HG02763 (cell line): ENCODE measurements around the gene CNTNAP5.

Experiments used
- ATAC-seq: cut with Tn5 transposase; IDR thresholded peaks from one replicate; pipeline ENCODE4 v1.9.1; 2021; ENCODE audit warnings: mild to moderate bottlenecking, moderate library complexity; ENCODE audit not compliant: unreplicated experiment

The CNTNAP5 gene

DNA sequence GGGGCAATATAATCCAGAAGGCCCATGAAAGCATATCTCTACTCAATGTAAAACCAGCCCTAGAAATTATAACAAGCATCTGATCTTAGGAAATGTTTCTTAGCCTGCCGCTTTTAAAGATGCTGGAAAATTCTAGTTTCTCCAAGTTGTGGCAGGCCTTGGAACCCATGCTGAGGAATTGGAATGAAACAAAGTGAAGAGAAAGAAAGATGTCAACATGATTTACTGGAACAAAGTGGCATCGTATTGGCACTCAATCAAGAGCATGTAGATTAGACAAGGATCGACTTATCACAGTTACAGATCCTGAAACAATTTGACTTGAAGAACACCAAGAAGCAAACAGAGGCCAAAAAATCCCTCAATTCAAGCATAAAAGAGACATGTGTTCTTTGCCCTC, 28.7 kb downstream of the CNTNAP5 start:
- ATAC-seq = no peak

GRCh38 chr2:124063596-124063995, 38.5 kb downstream of the CNTNAP5 start:
- no peak for ATAC-seq

DNA sequence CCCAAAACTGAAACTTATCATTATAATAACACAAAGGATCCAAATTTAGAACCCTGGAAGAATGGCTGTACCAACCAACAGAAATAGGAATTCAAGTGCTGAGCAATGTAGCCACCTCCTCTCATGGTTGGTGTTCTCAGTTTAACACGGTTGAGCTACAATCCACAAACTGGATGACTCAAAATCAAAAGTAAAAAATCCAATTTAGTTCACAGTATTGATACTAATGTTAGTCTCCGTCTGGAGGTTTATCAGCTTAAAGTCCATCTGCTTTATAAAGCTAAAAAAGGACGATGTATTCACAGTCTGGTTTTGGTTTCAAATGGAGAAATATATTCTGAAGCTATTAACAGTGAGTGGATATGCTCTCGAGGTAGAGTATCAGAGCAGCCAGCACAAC, 40.5 kb downstream of the CNTNAP5 start:
- ATAC-seq = no peak

DNA sequence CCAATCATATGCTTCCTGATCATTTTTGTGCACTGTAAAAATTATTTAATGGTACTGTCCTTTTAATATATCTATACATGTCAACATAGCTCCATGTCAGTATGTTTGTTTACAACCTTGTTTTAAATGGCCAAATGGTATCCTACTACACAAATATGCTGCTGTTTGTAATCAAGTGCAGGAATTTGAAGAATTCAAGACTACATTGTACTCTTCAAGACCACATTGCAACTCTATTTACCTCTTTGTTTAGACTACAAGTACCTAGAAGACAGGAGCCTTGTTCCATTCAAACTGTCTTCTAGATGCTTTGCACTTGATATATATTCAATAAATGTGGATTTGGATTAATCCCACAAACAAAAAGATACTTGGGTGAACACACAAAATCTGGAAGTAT, 41.7 kb downstream of the CNTNAP5 start:
- no peak for ATAC-seq

GRCh38 chr2:124079045-124079444, 54.0 kb downstream of the CNTNAP5 start:
- ATAC-seq = no peak

- ATAC-seq = no peak
Observed at GRCh38 chr2:124080281-124081153, 55.4 kb downstream of the CNTNAP5 start.

DNA sequence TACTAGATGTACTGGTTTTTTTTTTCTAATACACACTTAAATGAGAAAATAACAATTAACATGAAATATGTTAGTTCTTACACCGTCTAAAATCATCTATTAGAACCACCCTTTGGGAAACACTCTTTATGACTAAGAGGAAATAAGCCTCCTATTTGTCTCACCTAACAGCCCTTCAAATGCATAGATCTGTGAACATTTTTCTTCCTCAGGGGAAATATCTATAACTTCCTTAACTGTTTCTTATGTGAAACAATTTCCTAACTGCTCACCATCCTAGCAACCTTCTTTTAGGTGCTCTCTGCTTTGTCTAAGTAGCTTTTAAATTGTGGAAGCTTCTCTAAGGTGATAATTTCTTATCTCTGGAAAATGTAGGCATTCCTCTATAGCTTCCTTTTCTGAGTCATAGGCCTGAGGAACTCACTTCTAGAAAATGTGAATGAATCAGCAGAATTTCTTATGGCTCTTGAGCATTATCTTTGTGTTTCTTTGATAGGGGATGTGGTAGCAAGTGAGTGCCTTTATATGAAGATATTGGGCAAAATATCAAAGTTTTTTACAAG, 56.1 kb downstream of the CNTNAP5 start:
- no peak for ATAC-seq

DNA sequence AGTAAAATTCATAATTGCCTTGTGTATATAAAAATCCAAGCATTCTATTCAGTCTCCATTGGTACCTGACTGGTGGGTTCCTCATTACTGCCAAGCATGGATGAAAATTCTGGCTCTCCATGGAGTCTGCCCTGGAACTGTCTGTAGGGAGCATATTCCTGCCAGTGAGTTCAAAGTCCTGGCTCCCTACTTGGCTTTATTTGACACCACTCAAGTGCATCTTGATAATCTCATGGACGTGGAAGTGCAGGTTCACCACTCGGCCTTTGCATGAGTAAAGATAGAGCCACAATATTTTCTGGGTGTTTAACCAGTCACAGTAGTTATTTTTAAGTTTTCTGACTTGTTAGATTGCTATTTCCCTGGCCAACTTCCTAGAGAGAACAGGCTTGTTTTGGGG, 63.5 kb downstream of the CNTNAP5 start:
- no peak for ATAC-seq

GRCh38 chr2:124091721-124092120, 66.6 kb downstream of the CNTNAP5 start:
- no peak for ATAC-seq

DNA sequence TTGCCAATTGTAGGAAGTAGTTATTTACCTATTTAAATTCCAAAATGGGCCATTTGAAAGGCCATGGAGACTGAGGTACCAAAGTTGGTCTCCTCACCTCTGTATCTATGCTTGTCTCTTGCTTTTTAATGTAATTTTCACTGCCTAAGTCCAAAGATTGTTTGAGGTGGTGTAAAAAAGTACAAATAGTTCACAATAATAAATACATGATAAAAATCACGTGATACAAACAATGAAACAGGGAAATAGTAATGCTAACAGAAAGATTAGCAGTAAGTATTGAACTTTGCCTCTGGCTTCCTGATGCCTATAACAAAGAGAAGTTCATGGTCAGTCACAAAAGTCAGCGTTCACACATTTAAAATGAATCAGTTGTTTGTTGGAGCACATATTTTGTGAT, 67.6 kb downstream of the CNTNAP5 start:
- no peak for ATAC-seq

DNA sequence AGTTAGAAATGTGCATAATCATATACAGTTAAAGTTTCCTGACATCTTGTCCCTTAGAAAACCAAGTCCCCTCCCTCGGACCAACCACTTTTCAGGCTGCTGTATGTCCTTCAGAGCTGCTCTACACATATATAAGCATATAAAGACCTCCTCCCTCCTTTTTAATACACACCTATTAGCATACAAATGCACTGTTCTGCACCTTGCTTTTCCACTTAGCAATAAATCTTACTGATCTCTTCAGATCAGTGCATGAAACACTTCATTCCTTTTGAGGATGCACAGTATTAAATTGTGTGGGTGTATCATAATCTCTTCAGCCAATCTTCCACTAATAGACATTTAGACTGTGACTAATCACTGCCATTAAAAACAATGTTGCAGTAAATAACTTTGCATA, 79.8 kb downstream of the CNTNAP5 start:
- ATAC-seq = no peak

- no peak for ATAC-seq
Observed at GRCh38 chr2:124112206-124112605, 87.1 kb downstream of the CNTNAP5 start.

DNA sequence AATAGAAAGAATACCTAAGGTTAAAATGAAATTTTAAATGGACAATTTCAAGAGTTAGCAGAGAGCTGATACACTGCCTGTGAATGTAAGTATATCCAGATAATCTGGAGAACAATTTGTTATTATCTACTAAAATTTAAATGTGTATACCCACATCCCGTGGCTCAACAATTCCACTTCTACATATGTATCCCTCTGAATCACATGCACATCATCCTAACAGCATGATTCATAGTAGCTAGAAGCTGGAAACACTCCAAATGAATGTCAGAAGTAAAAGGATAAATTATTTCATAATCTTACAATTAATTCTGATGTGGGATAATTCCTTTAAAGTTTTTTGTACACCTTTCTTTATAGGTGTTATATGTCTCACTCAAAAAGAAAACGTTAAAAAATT, 87.9 kb downstream of the CNTNAP5 start:
- no peak for ATAC-seq

DNA sequence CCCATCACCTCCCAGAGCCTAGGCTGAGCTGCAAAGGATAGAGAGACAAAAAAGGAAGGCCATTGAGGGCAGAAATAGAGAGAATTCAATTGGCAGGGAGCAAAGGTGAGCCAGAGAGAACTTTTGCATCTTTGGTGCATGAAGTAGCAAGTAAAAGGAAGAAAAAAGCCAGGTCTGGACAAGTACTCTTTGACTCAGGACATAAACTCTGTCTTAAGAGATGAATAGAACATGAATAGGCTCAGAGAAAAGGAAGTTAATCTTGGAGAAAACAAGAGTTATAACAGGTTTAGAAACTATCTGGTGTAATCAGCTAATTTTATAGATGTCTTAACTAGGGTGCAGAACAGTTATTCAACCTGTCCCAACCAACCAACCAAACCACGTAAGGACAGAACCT, 95.2 kb downstream of the CNTNAP5 start:
- ATAC-seq = no peak

DNA sequence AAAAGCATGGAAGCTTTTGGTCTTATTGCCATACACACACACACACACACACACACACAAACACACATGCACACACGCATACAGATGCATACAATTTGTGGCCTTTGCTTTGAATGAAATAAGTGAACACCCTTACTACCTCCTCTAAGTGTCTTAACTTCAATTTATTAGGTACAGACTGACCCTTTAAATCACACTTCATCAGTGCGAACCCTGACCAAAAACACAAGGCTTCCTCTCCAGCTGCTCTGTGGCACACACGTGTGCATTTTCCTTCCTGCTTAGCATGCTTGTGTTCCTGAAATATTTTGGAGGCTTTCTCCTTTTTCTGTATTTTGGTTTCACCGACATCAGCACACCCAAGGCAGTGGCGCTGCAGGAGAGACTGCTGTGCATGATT, 96.0 kb downstream of the CNTNAP5 start:
- ATAC-seq = no peak

GRCh38 chr2:124121760-124122275, 96.7 kb downstream of the CNTNAP5 start:
- no peak for ATAC-seq

GRCh38 chr2:124122340-124122739, 97.3 kb downstream of the CNTNAP5 start:
- no peak for ATAC-seq

DNA sequence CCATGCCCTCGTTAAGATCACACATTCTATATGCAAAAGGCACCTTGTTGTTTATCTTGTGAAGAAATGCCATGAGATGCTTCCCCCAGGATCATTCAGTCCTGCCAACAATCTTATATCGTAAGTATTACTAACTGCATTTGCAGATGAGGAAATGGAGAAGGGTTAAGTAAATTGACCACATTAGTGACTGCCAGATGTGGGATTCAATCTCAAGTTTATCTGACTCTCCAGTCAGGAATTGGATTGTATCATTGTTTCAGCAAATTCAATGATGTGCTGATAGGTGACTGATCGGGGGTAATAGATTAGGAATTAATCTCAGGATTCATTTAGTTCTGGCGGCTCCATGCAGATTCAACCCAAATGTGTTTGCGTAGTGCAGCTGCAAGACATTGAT, 106.2 kb downstream of the CNTNAP5 start:
- ATAC-seq = no peak

DNA sequence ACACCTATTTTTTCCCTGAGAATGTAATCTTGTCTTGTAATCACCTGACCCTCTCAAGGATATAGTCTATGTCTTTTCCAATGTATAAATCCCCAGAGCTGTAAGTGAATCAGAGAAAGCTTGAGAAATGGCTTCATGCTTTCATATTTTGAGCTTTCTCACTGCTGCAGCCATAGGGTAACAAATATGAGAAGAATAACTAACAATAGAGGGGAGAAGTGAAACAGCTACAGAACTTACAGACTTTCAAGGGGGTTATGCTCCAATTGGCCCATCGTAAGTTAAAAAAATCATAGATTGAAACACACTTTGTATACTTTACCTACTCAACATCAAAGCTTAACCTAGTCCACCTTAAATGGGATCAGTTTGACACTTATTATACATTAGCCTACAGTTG, 111.0 kb downstream of the CNTNAP5 start:
- no peak for ATAC-seq

- no peak for ATAC-seq
Observed at GRCh38 chr2:124138076-124138475, 113.0 kb downstream of the CNTNAP5 start.

GRCh38 chr2:124145982-124146381, 120.9 kb downstream of the CNTNAP5 start:
- no peak for ATAC-seq

DNA sequence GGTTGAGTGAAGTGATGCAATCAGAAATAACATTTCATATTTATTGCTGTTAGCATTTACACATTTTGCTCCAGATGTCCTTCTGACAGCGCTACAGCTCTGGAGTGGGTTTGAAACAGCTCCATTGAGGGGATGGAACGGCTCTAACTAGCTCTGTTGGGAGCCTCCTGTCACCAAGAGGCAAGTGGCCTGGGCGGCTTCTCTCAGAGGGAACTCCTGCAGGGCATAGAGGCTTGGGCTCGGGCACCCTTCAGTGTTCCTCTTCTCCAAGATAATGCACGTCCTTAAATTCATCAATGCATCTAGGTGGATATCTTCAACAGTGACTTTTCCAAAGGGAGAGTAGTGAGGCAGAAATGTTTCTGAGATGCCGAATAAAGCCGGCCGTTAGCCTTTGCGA, 122.5 kb downstream of the CNTNAP5 start:
- ATAC-seq = no peak
